NB4 (cell line): Measurements from ENCODE around the gene NDUFB2.

Experiments used
- MAX ChIP-seq: IDR thresholded peaks from 2 replicates; pipeline ENCODE4 v1.6.1; 2011; ENCODE audit warnings: low read depth, low read length
- TF ChIP-seq, protein P1 (sequence below): IDR thresholded peaks from one replicate; pipeline ENCODE4 v1.5.1; 2012; ENCODE audit warnings: low read depth, low read length

DNA sequence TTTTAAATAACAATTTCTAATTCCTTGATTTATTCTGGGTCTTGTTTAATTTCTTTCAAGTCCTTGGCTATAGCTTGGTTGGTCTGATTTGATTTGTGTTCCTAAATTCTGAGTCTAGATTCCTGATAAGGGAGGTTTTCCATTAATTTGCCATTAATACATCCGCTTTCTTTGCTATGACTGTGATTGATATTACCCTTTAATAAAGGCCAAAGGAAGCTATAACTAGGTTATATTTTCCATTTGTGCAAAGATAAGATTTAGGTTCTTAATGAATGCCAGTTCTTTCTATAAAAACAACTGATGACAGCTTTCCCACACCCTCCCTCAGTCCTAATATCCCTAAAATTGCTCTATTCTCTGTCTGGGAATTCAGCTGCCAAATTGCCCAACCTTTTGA is 28.2 kb downstream of the NDUFB2 start:
- TF ChIP-seq, protein P1, sequence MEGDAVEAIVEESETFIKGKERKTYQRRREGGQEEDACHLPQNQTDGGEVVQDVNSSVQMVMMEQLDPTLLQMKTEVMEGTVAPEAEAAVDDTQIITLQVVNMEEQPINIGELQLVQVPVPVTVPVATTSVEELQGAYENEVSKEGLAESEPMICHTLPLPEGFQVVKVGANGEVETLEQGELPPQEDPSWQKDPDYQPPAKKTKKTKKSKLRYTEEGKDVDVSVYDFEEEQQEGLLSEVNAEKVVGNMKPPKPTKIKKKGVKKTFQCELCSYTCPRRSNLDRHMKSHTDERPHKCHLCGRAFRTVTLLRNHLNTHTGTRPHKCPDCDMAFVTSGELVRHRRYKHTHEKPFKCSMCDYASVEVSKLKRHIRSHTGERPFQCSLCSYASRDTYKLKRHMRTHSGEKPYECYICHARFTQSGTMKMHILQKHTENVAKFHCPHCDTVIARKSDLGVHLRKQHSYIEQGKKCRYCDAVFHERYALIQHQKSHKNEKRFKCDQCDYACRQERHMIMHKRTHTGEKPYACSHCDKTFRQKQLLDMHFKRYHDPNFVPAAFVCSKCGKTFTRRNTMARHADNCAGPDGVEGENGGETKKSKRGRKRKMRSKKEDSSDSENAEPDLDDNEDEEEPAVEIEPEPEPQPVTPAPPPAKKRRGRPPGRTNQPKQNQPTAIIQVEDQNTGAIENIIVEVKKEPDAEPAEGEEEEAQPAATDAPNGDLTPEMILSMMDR: no peak
- TF ChIP-seq MAX: no peak
